Spleen (tissue), 11 donors: ENCODE results near the gene HOTAIR. TPM values are rescaled to one million over a fixed set of nuclear protein-coding genes. Genes with fewer than 3 reads are reported as not detected.

ENCODE experiments used
- DNase-seq: peaks from one replicate; pipeline ENCODE4 v3.0.0-alpha.2; 2020
- H3K27ac ChIP-seq, 8 donors: fragments of 200-600 bp; sonication (generic) in 7 of 8; 1 replicate in 4 of 8; 2 replicates in 4 of 8; pipeline versions ENCODE4 v1.5.0 to v1.8.0; 2016 to 2021; ENCODE audit warnings: inconsistent platforms in 4 of 8, mild to moderate bottlenecking in 4 of 8, moderate library complexity in 1 of 8
- H3K27me3 ChIP-seq, 7 donors: fragments of 200-600 bp; sonication (generic) in 6 of 7; replicated peaks in 1 of 7; 1 replicate in 4 of 7; 2 replicates in 3 of 7; pipeline versions ENCODE4 v1.5.0 to v1.8.0; 2016 to 2021; ENCODE audit warnings: inconsistent platforms in 3 of 7, mild to moderate bottlenecking in 1 of 7
- H3K36me3 ChIP-seq, 6 donors: fragments of 200-600 bp; sonication (generic) in 5 of 6; 1 replicate in 4 of 6; 2 replicates in 2 of 6; pipeline versions ENCODE4 v1.5.0 to v1.8.0; 2016 to 2021; ENCODE audit warnings: inconsistent platforms in 2 of 6
- H3K4me1 ChIP-seq, 6 donors: fragments of 200-600 bp; sonication (generic) in 5 of 6; 1 replicate in 3 of 6; 2 replicates in 3 of 6; pipeline versions ENCODE4 v1.5.0 to v1.8.0; 2016 to 2021; ENCODE audit warnings: inconsistent platforms in 3 of 6
- H3K4me3 ChIP-seq, 8 donors: fragments of 200-600 bp; sonication (generic) in 7 of 8; 1 replicate in 4 of 8; 2 replicates in 4 of 8; pipeline versions ENCODE4 v1.5.0 to v1.8.0; 2016 to 2021; ENCODE audit warnings: inconsistent platforms in 4 of 8, mild to moderate bottlenecking in 4 of 8, moderate library complexity in 2 of 8
- H3K9me3 ChIP-seq, 8 donors: fragments of 200-600 bp; sonication (generic) in 7 of 8; 1 replicate in 4 of 8; 2 replicates in 4 of 8; pipeline versions ENCODE4 v1.5.0 to v1.8.0; 2016 to 2021; ENCODE audit warnings: inconsistent platforms in 4 of 8
- POLR2A ChIP-seq, 3 donors: fragments of 450-650 bp; IDR thresholded peaks; one replicate each; pipeline ENCODE4 v1.5.1; 2017; ENCODE audit warnings: antibody characterized with exemption in 3 of 3, mild to moderate bottlenecking in 1 of 3
- POLR2AphosphoS5 ChIP-seq, 3 donors: sonication (generic); formaldehyde crosslinking; IDR thresholded peaks; one replicate each; pipeline ENCODE4 v1.5.1; 2017; ENCODE audit warnings: antibody characterized with exemption in 3 of 3
- WGBS, 5 donors: extraction: QIAGEN DNeasy Blood & Tissue Kit in 3 of 5; methylation state at CpG; one replicate each; pipeline versions ENCODE4 v1.1.5 to v1.1.7; 2013 to 2018; 5-methylcytosine and 5-hydroxymethylcytosine counted together
- intact Hi-C: fragments of 100-400 bp; cut with DNase I; formaldehyde crosslinking; loops from one replicate; pipeline ENCODE4 v1.15.0; 2023; ENCODE audit warnings: low total_unique reads
- polyA plus RNA-seq, 3 donors: library from polyadenylated mRNA; stranded (reverse); fragments of 200-250 nt; gene quantifications; one replicate each; pipeline ENCODE4 v1.2.1, GENCODE V29; 2013
- total RNA-seq, 7 donors: library from RNA; depleted of rRNA in 3 of 7; stranded (reverse); fragments of >200 nt in 3 of 7; fragmentation: NEBNext Ultra II Directional in 4 of 7; extraction: Animal tissue kit (Norgen Biotek cat#: 25700) in 4 of 7; gene quantifications; one replicate each; pipeline versions ENCODE4 v1.1.0 to v1.2.1, GENCODE V29; 2016 to 2021
- TF ChIP-seq, protein P1 (sequence below), 11 experiments: fragments of 200-600 bp in 7 of 11; fragments of 450-650 bp in 4 of 11; sonication (generic) in 4 of 11; IDR thresholded peaks in 8 of 11; conservative IDR thresholded peaks in 3 of 11; 1 replicate in 7 of 11; 2 replicates in 4 of 11; pipeline versions ENCODE4 v1.4.0 to v1.8.0; 2016 to 2021; ENCODE audit warnings: antibody characterized with exemption in 11 of 11, inconsistent platforms in 4 of 11, mild to moderate bottlenecking in 1 of 11
- donor health status: healthy with polysubstance abuse.
- donor health status: DM: no; HTN: no; CAD: no; lungs with moderate emphysema.
- donor health status: DM: no; HTN: no; CAD: no.
- donor health status: Bipolar disorder and iron deficiency.
- donor health status: healthy.
- donor health status: DM: no; HTN: no; CAD: no.
- donor health status: DM: yes; HTN: yes; CAD: no.

Gene HOTAIR
- total and polyA plus RNA-seq, 10 donors = not detected

DNA sequence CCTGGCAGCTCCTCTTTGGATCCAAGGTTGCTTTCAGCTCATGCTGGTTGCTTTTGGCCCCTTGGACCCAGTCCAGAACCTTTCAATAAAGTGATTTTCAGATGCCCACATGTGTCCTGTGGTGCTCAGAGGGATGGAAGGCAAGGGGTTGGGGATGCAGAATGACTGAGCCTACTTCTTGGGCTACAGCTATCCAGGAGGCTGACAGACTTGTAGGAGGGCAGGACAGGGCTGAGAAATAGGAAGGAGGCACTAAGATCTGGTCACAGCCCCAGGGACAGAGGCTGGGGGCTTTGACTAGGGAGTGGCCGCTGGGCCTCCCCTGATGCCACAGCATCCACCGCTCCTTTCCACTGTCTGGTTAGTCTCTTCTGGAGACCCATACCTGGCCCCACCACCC lies 3.1 kb downstream of the HOTAIR start:
- peaks cover 24 to 100% (median 100%) of the 10 kb centered on the region in 7 donors for H3K27me3 ChIP-seq

GRCh38 chr12:53971129-53971528 lies 3.6 kb downstream of the HOTAIR start:
- Histone ChIP-seq H3K9me3 (peaks cover 0 to 11% (median 0%) of the 10 kb centered on the region in 8 donors), H3K4me1 (peaks cover 12 to 39% (median 33%) of the 10 kb centered on the region in 6 donors), H3K36me3 (no peaks in the 10 kb centered on the region), H3K27ac (no peak overlapping the region), H3K27me3 (peaks cover 24 to 100% (median 100%) of the 10 kb centered on the region in 7 donors), H3K4me3 (no peak overlapping the region)
- no peak for TF ChIP-seq POLR2A (IDR thresholded peaks at IDR 0.05)
- TF ChIP-seq, protein P1, sequence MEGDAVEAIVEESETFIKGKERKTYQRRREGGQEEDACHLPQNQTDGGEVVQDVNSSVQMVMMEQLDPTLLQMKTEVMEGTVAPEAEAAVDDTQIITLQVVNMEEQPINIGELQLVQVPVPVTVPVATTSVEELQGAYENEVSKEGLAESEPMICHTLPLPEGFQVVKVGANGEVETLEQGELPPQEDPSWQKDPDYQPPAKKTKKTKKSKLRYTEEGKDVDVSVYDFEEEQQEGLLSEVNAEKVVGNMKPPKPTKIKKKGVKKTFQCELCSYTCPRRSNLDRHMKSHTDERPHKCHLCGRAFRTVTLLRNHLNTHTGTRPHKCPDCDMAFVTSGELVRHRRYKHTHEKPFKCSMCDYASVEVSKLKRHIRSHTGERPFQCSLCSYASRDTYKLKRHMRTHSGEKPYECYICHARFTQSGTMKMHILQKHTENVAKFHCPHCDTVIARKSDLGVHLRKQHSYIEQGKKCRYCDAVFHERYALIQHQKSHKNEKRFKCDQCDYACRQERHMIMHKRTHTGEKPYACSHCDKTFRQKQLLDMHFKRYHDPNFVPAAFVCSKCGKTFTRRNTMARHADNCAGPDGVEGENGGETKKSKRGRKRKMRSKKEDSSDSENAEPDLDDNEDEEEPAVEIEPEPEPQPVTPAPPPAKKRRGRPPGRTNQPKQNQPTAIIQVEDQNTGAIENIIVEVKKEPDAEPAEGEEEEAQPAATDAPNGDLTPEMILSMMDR (IDR thresholded peaks at IDR 0.05 in 8 of 11, conservative IDR thresholded peaks at IDR 0.05 in 3 of 11) = no peak
- no peak for TF ChIP-seq POLR2AphosphoS5 (IDR thresholded peaks at IDR 0.05)
- no peak for DNase-seq
- WGBS, 5 donors = 58 to 71% (median 61%) methylated on average over 3 of the region's 3 CpGs
- intact Hi-C loops = no loop called here

More for the DNA sequence above, 3.1 kb downstream of the HOTAIR start:
- DNase-seq = peak; percentile 31
- Histone ChIP-seq H3K36me3 (no peaks in the 10 kb centered on the region), H3K27ac (no peak overlapping the region), H3K4me1 (peaks cover 12 to 34% (median 28%) of the 10 kb centered on the region in 6 donors), H3K9me3 (peaks cover 0 to 11% (median 0%) of the 10 kb centered on the region in 8 donors), H3K4me3 (no peak overlapping the region)
- 39 to 53% (median 42%) methylated on average over 2 of the region's 2 CpGs for WGBS, 5 donors
- TF ChIP-seq POLR2A (IDR thresholded peaks at IDR 0.05) (no peak), POLR2AphosphoS5 (IDR thresholded peaks at IDR 0.05) (no peak)
- TF ChIP-seq, protein P1 (IDR thresholded peaks at IDR 0.05 in 8 of 11, conservative IDR thresholded peaks at IDR 0.05 in 3 of 11) = no peak
- intact Hi-C loops = no loop called here

- Histone ChIP-seq H3K27me3 (peaks cover 23 to 100% (median 99%) of the 10 kb centered on the region in 7 donors), H3K36me3 (no peaks in the 10 kb centered on the region), H3K27ac (no peak overlapping the region), H3K4me1 (peaks cover 11 to 41% (median 37%) of the 10 kb centered on the region in 6 donors), H3K4me3 (no peak overlapping the region), H3K9me3 (peaks cover 0 to 11% (median 0%) of the 10 kb centered on the region in 8 donors)
- no peak for TF ChIP-seq POLR2AphosphoS5 (IDR thresholded peaks at IDR 0.05)
- TF ChIP-seq, protein P1 (IDR thresholded peaks at IDR 0.05 in 8 of 11, conservative IDR thresholded peaks at IDR 0.05 in 3 of 11) = no peak
- TF ChIP-seq POLR2A (IDR thresholded peaks at IDR 0.05) = no peak
- WGBS, 5 donors = 9 to 20% (median 16%) methylated on average over 4 of the region's 4 CpGs
- intact Hi-C loops = no loop called here
- peak; percentile 16 for DNase-seq
Observed at GRCh38 chr12:53970451-53970850, 4.3 kb downstream of the HOTAIR start.

DNA sequence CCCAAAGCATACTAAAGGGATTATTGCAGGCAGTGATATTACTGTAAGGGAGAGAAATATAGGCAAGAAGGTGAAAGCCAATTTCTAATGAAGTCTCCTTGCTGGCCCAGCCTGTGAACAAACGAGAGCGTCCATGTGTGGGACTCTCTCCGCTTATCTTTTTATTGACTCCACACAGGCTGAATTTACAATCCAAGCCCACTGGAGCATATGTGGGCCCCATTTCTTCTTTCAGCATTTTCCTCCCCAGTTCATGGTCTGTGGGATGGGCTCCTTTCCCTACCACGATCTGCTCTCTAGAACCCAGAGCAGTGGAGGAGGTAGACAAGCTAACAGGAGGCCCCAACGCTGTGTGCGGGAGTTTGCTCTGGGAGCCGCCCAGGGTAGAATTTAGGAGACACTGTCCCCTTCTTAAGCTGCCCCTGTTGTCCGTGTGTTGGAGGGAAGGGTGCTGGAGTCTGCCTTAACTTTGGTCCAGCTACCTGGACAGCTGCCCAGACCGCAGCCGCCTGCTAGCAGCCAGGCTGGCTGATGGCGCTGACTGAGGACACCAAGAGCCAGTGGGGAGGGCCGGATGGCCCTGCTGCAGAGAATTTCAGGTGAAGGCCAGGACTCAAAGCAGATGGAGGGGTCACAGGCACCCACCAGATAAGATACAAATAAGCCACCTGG lies 5.0 kb downstream of the HOTAIR start:
- H3K4me3 ChIP-seq = no peak overlapping the region
- H3K27me3 ChIP-seq = peaks cover 21 to 100% (median 99%) of the 10 kb centered on the region in 7 donors
- 15 to 21% (median 18%) methylated on average over 11 to 12 of the region's 12 CpGs for WGBS, 5 donors
- peaks cover 0 to 11% (median 0%) of the 10 kb centered on the region in 8 donors for H3K9me3 ChIP-seq
- DNase-seq = peak; percentile 48
- intact Hi-C loops = no loop called here
- no peaks in the 10 kb centered on the region for H3K36me3 ChIP-seq
- no peak overlapping the region for H3K27ac ChIP-seq
- peaks cover 4 to 40% (median 30%) of the 10 kb centered on the region in 6 donors for H3K4me1 ChIP-seq
- TF ChIP-seq POLR2A (IDR thresholded peaks at IDR 0.05) (no peak), POLR2AphosphoS5 (IDR thresholded peaks at IDR 0.05) (no peak)
- TF ChIP-seq, protein P1 (IDR thresholded peaks at IDR 0.05 in 8 of 11, conservative IDR thresholded peaks at IDR 0.05 in 3 of 11) = no peak
